NCI-H1436 (cell line): Measurements from ENCODE around the gene MEIS2.
"Not testable (repeated sequence)": the region's sequence is repeated elsewhere in the genome, so short reads cannot be mapped to it uniquely, and the experiment has no call there.

Experiments
- DNase-seq: peaks from one replicate; lab custom pipeline; 2025; lab: John Stamatoyannopoulos, UW

Gene MEIS2

GRCh38 chr15:37009288-37009687 is 91.1 kb downstream of the MEIS2 start:
- DNase-seq = no peak

DNA sequence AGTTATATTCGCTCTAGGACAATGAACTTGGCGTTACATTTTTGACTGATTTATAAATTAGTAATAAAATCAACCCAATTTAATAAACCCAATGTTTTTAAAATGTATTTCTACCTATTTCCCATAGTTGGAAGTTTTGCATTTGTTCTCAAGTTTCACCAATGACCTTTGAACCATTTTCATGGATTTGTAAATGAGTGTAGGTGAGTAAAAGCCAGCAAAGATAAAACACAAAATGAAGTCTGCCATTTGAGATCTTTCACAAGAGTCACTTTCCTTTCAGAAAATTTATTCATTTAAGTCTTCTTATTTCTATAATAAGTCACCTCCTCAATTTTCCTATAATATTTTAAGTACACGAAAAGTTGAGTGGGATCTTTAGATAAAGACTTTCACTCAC is 92.1 kb downstream of the MEIS2 start:
- DNase-seq = no peak

- no peak for DNase-seq
These were observed 93.0 kb downstream of the MEIS2 start for GRCh38 chr15:37007301-37007700.

- no peak for DNase-seq
These were observed 95.2 kb downstream of the MEIS2 start for GRCh38 chr15:37004981-37005735.

GRCh38 chr15:37004373-37004869 is 95.9 kb downstream of the MEIS2 start:
- no peak for DNase-seq

DNA sequence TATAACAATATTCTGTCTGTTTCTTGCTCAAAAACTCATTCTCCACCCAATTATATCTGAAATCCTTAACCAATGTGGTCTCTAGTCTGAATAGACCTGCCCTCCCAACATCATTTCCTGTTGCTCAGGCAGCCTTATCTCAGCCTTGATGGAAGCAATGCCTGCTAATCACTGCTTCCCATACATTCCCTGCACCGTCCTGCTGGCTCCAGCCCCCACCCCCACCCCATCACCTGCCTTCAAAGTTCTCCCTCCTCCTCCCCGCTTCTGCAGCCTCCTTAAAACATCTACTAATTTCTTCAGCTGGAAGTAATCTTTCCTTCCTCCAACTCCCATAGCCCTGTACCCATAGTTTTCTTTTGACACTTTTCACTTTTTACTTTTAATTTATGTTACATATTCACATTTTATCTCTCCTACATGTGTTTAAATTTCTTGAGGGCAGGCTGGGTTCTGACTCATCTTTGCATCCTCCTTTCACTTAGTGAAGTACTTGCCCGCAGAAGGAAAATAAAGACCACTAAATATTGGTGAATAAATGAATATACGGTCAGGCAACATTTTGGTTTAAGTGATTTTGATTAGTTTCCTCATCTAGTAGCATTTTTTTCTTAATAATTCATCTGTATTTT is 98.2 kb downstream of the MEIS2 start:
- no peak for DNase-seq

- no peak for DNase-seq
These were observed 98.9 kb downstream of the MEIS2 start for GRCh38 chr15:37001417-37001816.

DNA sequence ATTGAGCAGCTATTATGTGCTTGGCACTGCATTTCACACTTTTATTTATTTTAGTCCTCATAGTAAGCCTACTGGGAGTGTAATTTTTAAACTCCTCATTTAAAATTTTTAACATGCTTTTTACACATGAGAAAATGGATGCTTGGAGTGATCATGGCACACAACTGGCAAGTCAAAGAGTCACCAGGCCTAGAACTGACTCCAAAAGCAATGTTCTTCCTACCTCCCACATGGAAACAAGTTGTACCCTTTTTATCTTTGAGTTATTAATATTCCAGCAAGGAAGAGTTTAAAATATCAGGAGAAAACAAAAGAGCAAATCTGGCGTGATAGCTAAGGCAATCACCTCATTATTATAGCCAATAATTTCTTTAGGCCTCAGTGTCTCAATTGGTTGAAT is 100.6 kb downstream of the MEIS2 start:
- DNase-seq = no peak

DNA sequence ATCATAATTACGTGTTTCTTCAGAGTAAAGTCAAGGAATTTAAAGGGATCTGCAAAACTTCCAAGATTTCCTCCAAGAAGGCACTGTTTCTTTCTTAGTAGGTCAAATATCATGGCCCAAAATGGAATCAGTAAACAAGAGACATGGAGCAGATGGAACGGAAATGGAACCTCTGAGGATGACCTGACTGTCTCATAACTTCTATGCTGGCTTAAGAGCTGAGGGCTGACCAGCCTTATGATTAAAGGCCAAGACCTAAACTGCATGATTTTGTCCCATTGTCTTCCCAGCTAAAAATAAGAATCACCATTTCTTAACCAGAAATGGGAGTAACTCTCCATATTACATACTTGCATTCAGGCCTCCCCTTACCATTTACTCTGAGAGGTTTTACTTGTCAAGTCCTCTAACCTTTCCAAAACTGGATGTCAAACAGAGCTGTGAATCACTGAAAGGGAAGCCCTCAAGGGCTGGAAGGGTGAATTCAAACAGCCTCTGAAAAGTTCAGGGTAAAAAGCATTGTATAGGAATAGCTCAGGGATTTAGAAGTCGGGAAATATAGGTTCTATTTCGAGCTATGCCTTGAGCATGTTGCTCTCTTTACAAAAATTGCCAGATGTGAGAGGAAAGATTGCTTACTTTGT is 103.7 kb downstream of the MEIS2 start:
- no peak for DNase-seq

DNA sequence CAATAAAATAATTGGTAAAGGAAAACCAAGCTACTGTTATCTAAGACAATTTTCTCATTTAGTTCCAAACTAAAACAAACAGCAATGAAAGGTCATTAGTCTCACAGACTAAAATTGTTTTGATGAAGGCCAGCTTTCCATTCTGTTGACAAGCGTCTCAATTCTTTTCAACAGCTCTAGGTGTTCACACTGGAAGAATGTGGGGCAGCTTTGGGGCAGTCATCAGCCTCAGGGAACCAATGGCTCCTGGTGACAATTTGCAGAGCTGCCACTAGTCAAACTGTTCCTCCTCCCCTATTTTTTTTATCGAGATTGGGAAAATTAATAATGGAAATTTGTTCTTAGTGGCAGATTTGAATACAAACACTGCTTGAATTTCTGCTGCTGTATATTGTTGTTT is 104.2 kb downstream of the MEIS2 start:
- no peak for DNase-seq

DNA sequence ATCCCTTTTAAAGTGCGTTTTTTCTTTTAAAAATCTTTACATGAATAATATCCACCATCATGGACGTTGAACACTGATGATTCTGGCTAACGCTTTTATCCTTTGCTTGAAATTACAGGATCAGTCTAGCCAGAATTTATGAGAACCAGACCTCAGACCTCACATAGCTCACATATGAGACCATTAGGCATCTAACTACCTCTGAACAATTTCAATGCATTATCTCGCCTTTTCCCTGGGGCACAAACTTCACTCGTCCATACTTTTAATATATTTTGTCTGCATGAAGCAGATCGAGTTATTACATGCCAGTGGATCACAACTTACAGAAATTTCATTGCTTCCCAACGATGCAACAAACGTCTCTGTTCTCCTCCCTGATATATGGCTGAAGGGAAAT is 105.6 kb downstream of the MEIS2 start:
- DNase-seq = no peak

GRCh38 chr15:36992454-36992853 is 107.9 kb downstream of the MEIS2 start:
- no peak for DNase-seq

GRCh38 chr15:36988947-36989346 is 111.4 kb downstream of the MEIS2 start:
- DNase-seq = no peak

DNA sequence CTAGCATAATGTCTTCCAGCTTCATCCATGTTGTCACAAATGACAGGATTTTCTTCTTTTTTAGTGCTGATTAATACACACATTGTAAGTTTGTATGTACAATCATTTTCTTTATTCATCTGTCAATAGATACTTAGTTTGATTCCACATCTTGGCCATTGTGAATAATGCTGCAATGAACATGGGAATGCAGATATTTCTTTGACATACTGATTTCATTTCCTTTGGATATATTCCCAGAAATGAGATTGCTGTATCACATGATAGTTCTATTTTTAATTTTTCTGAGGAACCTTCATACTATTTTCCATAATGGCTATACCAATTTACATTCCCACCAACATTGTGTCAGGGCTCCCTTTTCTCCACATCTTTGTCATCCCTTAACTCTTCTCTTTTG is 117.9 kb downstream of the MEIS2 start:
- DNase-seq = no peak

GRCh38 chr15:36980281-36980680 is 120.1 kb downstream of the MEIS2 start:
- not testable (repeated sequence) for DNase-seq

- no peak for DNase-seq
These were observed 121.7 kb downstream of the MEIS2 start for GRCh38 chr15:36978625-36979024.

- no peak for DNase-seq
These were observed 122.2 kb downstream of the MEIS2 start for GRCh38 chr15:36978126-36978525.

GRCh38 chr15:36977659-36978058 is 122.7 kb downstream of the MEIS2 start:
- DNase-seq = no peak

GRCh38 chr15:36972704-36973103 is 127.6 kb downstream of the MEIS2 start:
- DNase-seq = no peak

GRCh38 chr15:36970522-36970921 is 129.8 kb downstream of the MEIS2 start:
- DNase-seq = peak; percentile 51

- no peak for DNase-seq
These were observed 132.4 kb downstream of the MEIS2 start for GRCh38 chr15:36967929-36968328.

GRCh38 chr15:36966708-36967107 is 133.6 kb downstream of the MEIS2 start:
- no peak for DNase-seq
